H1 (cell line): ENCODE measurements around the gene PTPRD.

Source experiments
- CTCF ChIP-seq, 3 experiments: IDR thresholded peaks; 1 replicate in 2 of 3; 2 replicates in 1 of 3; pipeline versions ENCODE4 v1.5.1 to v1.6.1; 2011; ENCODE audit warnings: low read length in 3 of 3, mild to moderate bottlenecking in 3 of 3, inconsistent platforms in 2 of 3, low read depth in 1 of 3, moderate library complexity in 1 of 3; ENCODE audit not compliant: insufficient read depth in 1 of 3; ENCODE audit errors: control extremely low read depth in 1 of 3
- POLR2A ChIP-seq, 2 experiments: IDR thresholded peaks; 1 replicate in 1 of 2; 2 replicates in 1 of 2; pipeline ENCODE4 v1.6.1; 2011; ENCODE audit warnings: low read depth in 2 of 2, low read length in 2 of 2, mild to moderate bottlenecking in 2 of 2; ENCODE audit errors: control extremely low read depth in 1 of 2

- TF ChIP-seq CTCF (IDR thresholded peaks at IDR 0.05; ENCODE audit: control extremely low read depth in 1 of 3, insufficient read depth in 1 of 3, low read depth in 1 of 3, low read length in 3 of 3) (peak; percentile 34 to 56 (median 51)), POLR2A (IDR thresholded peaks at IDR 0.05; ENCODE audit: control extremely low read depth in 1 of 2, low read depth in 2 of 2, low read length in 2 of 2) (0 out of 3 replicates have a peak, but pooled peaks of 1 of the 2 experiments have one; percentile 52)
These were observed at the start of gene PTPRD for GRCh38 chr9:10612641-10613398.
